ENCODE measurements around the gene GRIA4.

The GRIA4 gene

GRCh38 chr11:106017093-106017492 lies 407.2 kb downstream of the GRIA4 start:
- peak; percentile 15 for DNase-seq

GRCh38 chr11:106021181-106021966 lies 411.5 kb downstream of the GRIA4 start:
- no peak for DNase-seq

GRCh38 chr11:106021967-106022794 lies 412.3 kb downstream of the GRIA4 start, which contains the start of gene MSANTD4:
Gene MSANTD4 (minus strand): TSS chr11:106022240. CDS start chr11:106010917, 11,323 bp downstream.
- DNase-seq, result peak; percentile 88

GRCh38 chr11:106022795-106023275 lies 413.0 kb downstream of the GRIA4 start:
- no peak for DNase-seq

GRCh38 chr11:106030609-106031008 lies 420.7 kb downstream of the GRIA4 start:
- no peak for DNase-seq

GRCh38 chr11:106031202-106031810 lies 421.4 kb downstream of the GRIA4 start:
- DNase-seq, result no peak

Measured in NCI-H2171 (cell line).